Gastrocnemius medialis (tissue), 4 donors: ENCODE results near the gene TAS2R8. TPM values are rescaled to one million over a fixed set of nuclear protein-coding genes. Genes with fewer than 3 reads are reported as not detected.

Experiments
- ATAC-seq, 2 donors: fragments of 150-250 bp; one replicate each; pipeline ENCODE4 v1.9.1; 2016
- DNase-seq, 2 donors: peaks; one replicate each; pipeline ENCODE4 v3.0.0-alpha.2; 2019
- H3K27ac ChIP-seq, 4 donors: fragments of 200-600 bp; sonication (generic); 1 replicate in 1 of 4; 2 replicates in 3 of 4; pipeline ENCODE4 v1.5.1; 2016 to 2018; ENCODE audit warnings: mild to moderate bottlenecking in 2 of 4, moderate library complexity in 1 of 4
- H3K27me3 ChIP-seq, 3 donors: fragments of 200-600 bp; sonication (generic) in 2 of 3; 1 replicate in 1 of 3; 2 replicates in 2 of 3; pipeline versions ENCODE4 v1.5.1 to v1.6.0; 2016 to 2019; ENCODE audit warnings: mild to moderate bottlenecking in 1 of 3, moderate library complexity in 1 of 3
- H3K36me3 ChIP-seq, 2 donors: fragments of 200-600 bp; sonication (generic) in 1 of 2; one replicate each; pipeline ENCODE4 v1.5.1; 2017 to 2018
- H3K4me1 ChIP-seq, 2 donors: fragments of 200-600 bp; sonication (generic) in 1 of 2; one replicate each; pipeline ENCODE4 v1.5.1; 2016 to 2017; ENCODE audit warnings: mild to moderate bottlenecking in 2 of 2
- H3K4me3 ChIP-seq, 4 donors: fragments of 200-600 bp; sonication (generic) in 3 of 4; 1 replicate in 1 of 4; 2 replicates in 3 of 4; pipeline ENCODE4 v1.5.1; 2016 to 2019; ENCODE audit warnings: mild to moderate bottlenecking in 2 of 4
- H3K9me3 ChIP-seq, 3 donors: fragments of 200-600 bp; sonication (generic) in 2 of 3; 1 replicate in 1 of 3; 2 replicates in 2 of 3; pipeline ENCODE4 v1.5.1; 2016 to 2019
- POLR2A ChIP-seq, 2 donors: fragments of 450-650 bp; IDR thresholded peaks; one replicate each; pipeline ENCODE4 v1.6.1; 2017; ENCODE audit warnings: antibody characterized with exemption in 2 of 2, mild to moderate bottlenecking in 2 of 2, moderate library complexity in 2 of 2
- in situ Hi-C, 4 donors: fragments of 200-750 bp; cut with MboI; loops; one replicate each; pipeline versions ENCODE4 v1.15.0 to v1.8.0; 2017; ENCODE audit warnings: low sequenced_read_pairs in 4 of 4
- intact Hi-C: fragments of 100-400 bp; cut with DNase I; formaldehyde crosslinking; loops from one replicate; pipeline ENCODE4 v1.15.1; 2023; ENCODE audit warnings: low total_unique reads
- total RNA-seq, 4 donors: library from RNA; depleted of rRNA; stranded (reverse); fragments of >200 nt; gene quantifications; one replicate each; pipeline versions ENCODE4 v1.1.0 to v1.2.3, GENCODE V29; 2016
- TF ChIP-seq, protein P1 (sequence below), 5 experiments: fragments of 450-650 bp in 3 of 5; fragments of 200-600 bp in 2 of 5; sonication (generic) in 2 of 5; IDR thresholded peaks in 4 of 5; conservative IDR thresholded peaks in 1 of 5; 1 replicate in 4 of 5; 2 replicates in 1 of 5; pipeline ENCODE4 v1.5.1; 2016 to 2019; ENCODE audit warnings: antibody characterized with exemption in 5 of 5, mild to moderate bottlenecking in 3 of 5, moderate library complexity in 3 of 5

TAS2R8 gene
- total RNA-seq, 4 donors from 2014 or later: 0.36 TPM; not detected in 3

DNA sequence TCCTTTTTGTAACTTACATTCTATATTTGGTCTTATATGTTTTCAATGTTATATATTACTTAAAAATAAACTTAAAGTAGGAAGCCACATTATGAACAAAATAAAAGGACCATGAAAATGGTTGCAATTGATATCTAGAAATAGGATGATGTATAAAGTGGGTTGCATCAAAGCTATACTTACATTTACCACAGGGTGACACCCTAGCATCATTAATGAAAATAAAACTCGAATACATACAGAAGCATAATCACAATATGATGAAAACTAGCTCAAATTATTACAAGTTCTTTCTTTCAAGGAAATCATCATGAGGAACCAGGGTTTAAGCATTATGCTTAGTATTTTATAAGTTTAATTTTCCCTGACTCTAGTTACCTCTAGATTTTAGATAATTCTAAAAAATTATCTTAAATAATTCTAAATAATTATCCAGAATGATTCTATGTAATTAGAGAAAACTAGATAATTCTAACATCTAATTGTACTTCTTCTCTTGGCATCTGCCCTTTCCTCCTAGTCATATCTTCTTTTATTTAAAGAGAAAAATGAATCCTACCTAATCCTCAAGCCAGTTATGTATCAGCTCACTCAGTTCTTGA is 35.9 kb downstream of the TAS2R8 start:
- intact Hi-C loops: loop anchor here (1.0 to 2.0 kb wide), 2 partner anchors 428 to 716 kb away; no protein-coding TSS in a partner anchor
- in situ Hi-C loops: loop anchor here in 3 of 4 donors (5.0 to 10.0 kb wide), 4 partner anchors 426 to 716 kb away; no protein-coding TSS in a partner anchor
- DNase-seq (no peak), ATAC-seq (no peak)
- Histone ChIP-seq H3K27ac (no peak overlapping the region), H3K4me1 (no peaks in the 10 kb centered on the region), H3K36me3 (no peaks in the 10 kb centered on the region), H3K9me3 (no peaks in the 10 kb centered on the region), H3K27me3 (peaks cover 0 to 8% (median 0%) of the 10 kb centered on the region in 3 donors), H3K4me3 (no peak overlapping the region)
- TF ChIP-seq POLR2A (IDR thresholded peaks at IDR 0.05): no peak
- TF ChIP-seq, protein P1, sequence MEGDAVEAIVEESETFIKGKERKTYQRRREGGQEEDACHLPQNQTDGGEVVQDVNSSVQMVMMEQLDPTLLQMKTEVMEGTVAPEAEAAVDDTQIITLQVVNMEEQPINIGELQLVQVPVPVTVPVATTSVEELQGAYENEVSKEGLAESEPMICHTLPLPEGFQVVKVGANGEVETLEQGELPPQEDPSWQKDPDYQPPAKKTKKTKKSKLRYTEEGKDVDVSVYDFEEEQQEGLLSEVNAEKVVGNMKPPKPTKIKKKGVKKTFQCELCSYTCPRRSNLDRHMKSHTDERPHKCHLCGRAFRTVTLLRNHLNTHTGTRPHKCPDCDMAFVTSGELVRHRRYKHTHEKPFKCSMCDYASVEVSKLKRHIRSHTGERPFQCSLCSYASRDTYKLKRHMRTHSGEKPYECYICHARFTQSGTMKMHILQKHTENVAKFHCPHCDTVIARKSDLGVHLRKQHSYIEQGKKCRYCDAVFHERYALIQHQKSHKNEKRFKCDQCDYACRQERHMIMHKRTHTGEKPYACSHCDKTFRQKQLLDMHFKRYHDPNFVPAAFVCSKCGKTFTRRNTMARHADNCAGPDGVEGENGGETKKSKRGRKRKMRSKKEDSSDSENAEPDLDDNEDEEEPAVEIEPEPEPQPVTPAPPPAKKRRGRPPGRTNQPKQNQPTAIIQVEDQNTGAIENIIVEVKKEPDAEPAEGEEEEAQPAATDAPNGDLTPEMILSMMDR (IDR thresholded peaks at IDR 0.05 in 4 of 5, conservative IDR thresholded peaks at IDR 0.05 in 1 of 5): peak; percentile 48 to 84 (median 63)

DNA sequence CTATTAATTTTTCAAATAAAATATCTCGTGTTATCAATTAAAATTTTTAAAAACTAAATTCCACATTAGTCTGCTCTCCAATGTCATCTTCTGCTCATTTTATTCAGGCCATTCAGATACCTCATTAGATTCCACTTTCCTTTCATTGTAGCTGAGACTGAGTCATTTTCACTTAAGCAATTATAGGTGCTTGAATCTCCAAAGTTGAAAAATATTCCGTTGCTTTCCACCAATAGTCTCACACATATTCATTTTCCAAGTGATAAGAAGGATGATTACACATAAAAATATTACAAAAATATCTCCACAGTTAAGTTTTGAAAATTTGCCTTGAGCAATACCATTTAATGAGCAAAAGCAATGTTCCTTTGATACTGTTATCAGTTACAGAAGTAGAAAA is 47.4 kb downstream of the TAS2R8 start:
- DNase-seq (no peak), ATAC-seq (no peak)
- peaks cover 0 to 13% (median 0%) of the 10 kb centered on the region in 3 donors for H3K27me3 ChIP-seq
- in situ Hi-C loops: loop anchor here in 2 of 4 donors (10.0 kb wide), 3 partner anchors 75 to 525 kb away; no protein-coding TSS in a partner anchor
- H3K36me3 ChIP-seq: no peaks in the 10 kb centered on the region
- H3K9me3 ChIP-seq: peaks cover 0 to 10% (median 0%) of the 10 kb centered on the region in 3 donors
- TF ChIP-seq POLR2A (IDR thresholded peaks at IDR 0.05): no peak
- TF ChIP-seq, protein P1 (IDR thresholded peaks at IDR 0.05 in 4 of 5, conservative IDR thresholded peaks at IDR 0.05 in 1 of 5): no peak
- H3K4me3 ChIP-seq: no peak overlapping the region
- H3K4me1 ChIP-seq: no peaks in the 10 kb centered on the region
- intact Hi-C loops: no loop called here
- H3K27ac ChIP-seq: no peak overlapping the region

DNA sequence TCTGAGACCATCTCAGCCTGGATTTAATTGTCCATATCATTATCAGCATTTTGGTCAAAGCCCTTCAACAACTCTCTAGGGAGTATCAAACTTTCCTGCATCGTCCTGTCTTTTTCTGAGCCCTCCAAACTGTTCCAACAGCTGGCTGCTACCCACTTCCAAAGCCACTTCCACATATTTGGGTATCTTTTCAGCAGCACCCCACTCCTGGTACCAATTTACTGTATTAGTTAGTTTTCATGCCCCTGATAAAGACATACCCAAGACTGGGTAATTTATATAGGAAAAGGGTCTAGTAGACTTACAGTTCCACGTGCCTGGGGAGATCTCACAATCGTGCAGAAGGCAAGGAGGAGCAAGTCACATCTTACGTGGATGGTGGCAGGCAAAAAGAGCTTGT is 50.9 kb downstream of the TAS2R8 start:
- no peak for DNase-seq
- no peak for TF ChIP-seq POLR2A (IDR thresholded peaks at IDR 0.05)
- TF ChIP-seq, protein P1 (IDR thresholded peaks at IDR 0.05 in 4 of 5, conservative IDR thresholded peaks at IDR 0.05 in 1 of 5): no peak
- Histone ChIP-seq H3K4me1 (no peaks in the 10 kb centered on the region), H3K4me3 (no peak overlapping the region), H3K27ac (no peak overlapping the region), H3K27me3 (peaks cover 0 to 10% (median 0%) of the 10 kb centered on the region in 3 donors), H3K9me3 (peaks cover 0 to 10% (median 0%) of the 10 kb centered on the region in 3 donors), H3K36me3 (no peaks in the 10 kb centered on the region)
- ATAC-seq: no peak
- in situ Hi-C loops: loop anchor here in 2 of 4 donors (10.0 kb wide), 3 partner anchors 71 to 521 kb away; no protein-coding TSS in a partner anchor
- intact Hi-C loops: no loop called here

Other genes starting within 250 kb of the TAS2R8 start
- 1 to 10 TPM in 3 of 4 donors, under 1 TPM in 1; 0.80 to 6.3 (median 3.8) TPM for gene MAGOHB, start 193.7 kb downstream of the TAS2R8 start, total RNA-seq
- under 1 TPM in 1 of 4 donors, not detected in 3; 0.12 TPM for gene STYK1, start 133.2 kb downstream of the TAS2R8 start, total RNA-seq
- 1,000 to 10,000 TPM; 3,451 to 6,393 (median 4,786) TPM for gene YBX3, start 84.0 kb downstream of the TAS2R8 start, total RNA-seq
- not detected for gene TAS2R7, start 4.7 kb downstream of the TAS2R8 start, total RNA-seq
- 1 to 10 TPM in 1 of 4 donors, not detected in 3; 1.1 TPM for gene TAS2R9, start 2.9 kb upstream of the TAS2R8 start, total RNA-seq
- gene TAS2R10, start 19.1 kb upstream of the TAS2R8 start, total RNA-seq: under 1 TPM in 1 of 4 donors, not detected in 3; 0.51 TPM
- gene PRR4, start 42.2 kb upstream of the TAS2R8 start, total RNA-seq: 1 to 10 TPM in 2 of 4 donors, not detected in 2; 1.2 to 3.5 TPM
- 10 to 100 TPM in 1 of 4 donors, 1 to 10 TPM in 3; 2.2 to 21.0 (median 2.9) TPM for gene PRH1, start 77.0 kb upstream of the TAS2R8 start, total RNA-seq
- 1 to 10 TPM in 1 of 4 donors, under 1 TPM in 1, not detected in 2; 0.26 to 3.8 TPM for gene TAS2R13, start 102.3 kb upstream of the TAS2R8 start, total RNA-seq
- not detected for gene PRH2, start 122.0 kb upstream of the TAS2R8 start, total RNA-seq
- gene TAS2R14, start 132.0 kb upstream of the TAS2R8 start, total RNA-seq: 1 to 10 TPM in 1 of 4 donors, under 1 TPM in 2, not detected in 1; 0.27 to 3.0 (median 0.29) TPM
- gene TAS2R50, start 179.6 kb upstream of the TAS2R8 start, total RNA-seq: 1 to 10 TPM in 1 of 4 donors, not detected in 3; 4.9 TPM
- 1 to 10 TPM in 1 of 4 donors, under 1 TPM in 1, not detected in 2; 0.53 to 3.6 TPM for gene TAS2R20, start 191.0 kb upstream of the TAS2R8 start, total RNA-seq
- gene TAS2R19, start 215.3 kb upstream of the TAS2R8 start, total RNA-seq: 1 to 10 TPM in 1 of 4 donors, not detected in 3; 2.5 TPM
- 1 to 10 TPM in 2 of 4 donors, not detected in 2; 3.5 to 3.6 TPM for gene TAS2R31, start 224.1 kb upstream of the TAS2R8 start, total RNA-seq